ENCODE data around the gene IL16.

- no peak for TF ChIP-seq CTCF (IDR thresholded peaks at IDR 0.05; ENCODE audit: borderline replicate concordance, extremely low read depth, low read length, poor library complexity, severe bottlenecking)
- no peak for TF ChIP-seq EZH2 (IDR thresholded peaks at IDR 0.05; ENCODE audit: borderline replicate concordance, low read depth, low read length, severe bottlenecking)
These were observed 93.2 kb downstream of the IL16 start for GRCh38 chr15:81289910-81290309.

Data from DND-41 (cell line).